Uterus (tissue), 4 donors: Measurements from ENCODE around the gene NDUFS6. TPM values are rescaled to one million over a fixed set of nuclear protein-coding genes. Genes with fewer than 3 reads are reported as not detected.

Experiments used
- DNase-seq, 2 donors: peaks; one replicate each; pipeline ENCODE4 v3.0.0-alpha.2; 2019 to 2020
- H3K27ac ChIP-seq, 2 donors: fragments of 200-600 bp; sonication (generic); 1 replicate in 1 of 2; 2 replicates in 1 of 2; pipeline ENCODE4 v1.5.1; 2016 to 2018
- H3K27me3 ChIP-seq, 2 donors: fragments of 200-600 bp; sonication (generic); one replicate each; pipeline ENCODE4 v1.5.1; 2018 to 2019; ENCODE audit warnings: control low read depth in 1 of 2
- H3K36me3 ChIP-seq, 2 donors: fragments of 200-600 bp; sonication (generic); one replicate each; pipeline ENCODE4 v1.5.1; 2019; ENCODE audit warnings: control low read depth in 1 of 2
- H3K4me1 ChIP-seq, 2 donors: fragments of 200-600 bp; sonication (generic); one replicate each; pipeline ENCODE4 v1.5.1; 2018 to 2019; ENCODE audit warnings: control low read depth in 1 of 2
- H3K4me3 ChIP-seq, 2 donors: fragments of 200-600 bp; sonication (generic); 1 replicate in 1 of 2; 2 replicates in 1 of 2; pipeline ENCODE4 v1.5.1; 2018 to 2019; ENCODE audit warnings: mild to moderate bottlenecking in 1 of 2
- H3K9me3 ChIP-seq, 2 donors: fragments of 200-600 bp; sonication (generic); one replicate each; pipeline ENCODE4 v1.5.1; 2019; ENCODE audit warnings: control low read depth in 1 of 2
- POLR2A ChIP-seq, 2 donors: fragments of 450-650 bp; IDR thresholded peaks; one replicate each; pipeline ENCODE4 v1.6.1; 2016; ENCODE audit warnings: antibody characterized with exemption in 2 of 2, mild to moderate bottlenecking in 1 of 2, moderate library complexity in 1 of 2
- intact Hi-C: fragments of 100-400 bp; cut with DNase I; formaldehyde crosslinking; loops from one replicate; pipeline ENCODE4 v1.15.1; 2023; ENCODE audit warnings: low total_unique reads
- total RNA-seq, 4 donors: library from RNA; depleted of rRNA in 3 of 4; stranded (reverse); fragments of >200 nt in 3 of 4; gene quantifications; one replicate each; pipeline versions ENCODE4 v1.1.0 to v1.2.4, GENCODE V29; 2014 to 2023
- TF ChIP-seq, protein P1 (sequence below), 4 experiments: fragments of 200-600 bp in 2 of 4; fragments of 450-650 bp in 2 of 4; sonication (generic) in 2 of 4; IDR thresholded peaks; one replicate each; pipeline ENCODE4 v1.5.1; 2016 to 2019; ENCODE audit warnings: antibody characterized with exemption in 4 of 4, mild to moderate bottlenecking in 2 of 4, moderate library complexity in 1 of 4
- donor health status: DM: yes; HTN: yes; CAD: no.

Gene NDUFS6
- total RNA-seq, 4 donors from 2014 or later: 8.5 to 17.9 (median 14.6) TPM

DNA sequence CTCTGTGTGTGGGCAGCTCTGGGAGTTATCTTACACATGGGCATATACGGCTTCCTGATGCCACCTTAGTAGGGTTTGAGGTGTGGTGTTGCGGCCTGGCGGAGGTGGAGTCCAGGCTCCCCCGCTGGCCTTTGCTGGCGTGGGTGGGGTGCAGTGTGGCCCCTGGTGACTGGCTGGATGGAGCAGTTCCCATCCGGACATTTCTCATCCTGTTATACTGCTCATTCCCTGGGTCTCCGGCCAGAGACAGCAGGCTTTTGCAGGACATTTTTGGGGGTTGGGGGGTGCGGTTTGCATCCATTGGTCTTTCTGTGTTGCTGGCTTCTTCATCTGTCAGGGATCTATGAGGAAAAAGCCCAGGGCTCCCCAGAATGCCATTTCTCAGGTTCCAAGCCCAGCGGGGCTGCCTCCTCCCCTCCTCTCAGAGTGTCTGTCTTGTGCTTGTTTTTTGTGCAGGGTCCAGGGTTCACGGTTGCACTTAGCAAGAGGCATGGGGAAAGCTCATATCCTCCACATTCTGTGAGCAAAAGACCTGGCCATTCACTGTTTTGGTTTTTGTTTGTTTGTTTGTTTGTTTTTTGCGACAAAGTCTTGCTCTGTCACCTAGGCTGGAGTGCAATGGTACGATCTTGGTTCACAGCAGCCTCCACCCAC is 22.3 kb downstream of the NDUFS6 start:
- DNase-seq: no peak
- no peaks in the 10 kb centered on the region for H3K4me1 ChIP-seq
- H3K4me3 ChIP-seq: no peak overlapping the region
- no peak for TF ChIP-seq POLR2A (IDR thresholded peaks at IDR 0.05)
- TF ChIP-seq, protein P1, sequence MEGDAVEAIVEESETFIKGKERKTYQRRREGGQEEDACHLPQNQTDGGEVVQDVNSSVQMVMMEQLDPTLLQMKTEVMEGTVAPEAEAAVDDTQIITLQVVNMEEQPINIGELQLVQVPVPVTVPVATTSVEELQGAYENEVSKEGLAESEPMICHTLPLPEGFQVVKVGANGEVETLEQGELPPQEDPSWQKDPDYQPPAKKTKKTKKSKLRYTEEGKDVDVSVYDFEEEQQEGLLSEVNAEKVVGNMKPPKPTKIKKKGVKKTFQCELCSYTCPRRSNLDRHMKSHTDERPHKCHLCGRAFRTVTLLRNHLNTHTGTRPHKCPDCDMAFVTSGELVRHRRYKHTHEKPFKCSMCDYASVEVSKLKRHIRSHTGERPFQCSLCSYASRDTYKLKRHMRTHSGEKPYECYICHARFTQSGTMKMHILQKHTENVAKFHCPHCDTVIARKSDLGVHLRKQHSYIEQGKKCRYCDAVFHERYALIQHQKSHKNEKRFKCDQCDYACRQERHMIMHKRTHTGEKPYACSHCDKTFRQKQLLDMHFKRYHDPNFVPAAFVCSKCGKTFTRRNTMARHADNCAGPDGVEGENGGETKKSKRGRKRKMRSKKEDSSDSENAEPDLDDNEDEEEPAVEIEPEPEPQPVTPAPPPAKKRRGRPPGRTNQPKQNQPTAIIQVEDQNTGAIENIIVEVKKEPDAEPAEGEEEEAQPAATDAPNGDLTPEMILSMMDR (IDR thresholded peaks at IDR 0.05): no peak
- no peak overlapping the region for H3K27ac ChIP-seq
- no peaks in the 10 kb centered on the region for H3K9me3 ChIP-seq
- no peaks in the 10 kb centered on the region for H3K27me3 ChIP-seq
- no peaks in the 10 kb centered on the region for H3K36me3 ChIP-seq
- intact Hi-C loops: no loop called here

DNA sequence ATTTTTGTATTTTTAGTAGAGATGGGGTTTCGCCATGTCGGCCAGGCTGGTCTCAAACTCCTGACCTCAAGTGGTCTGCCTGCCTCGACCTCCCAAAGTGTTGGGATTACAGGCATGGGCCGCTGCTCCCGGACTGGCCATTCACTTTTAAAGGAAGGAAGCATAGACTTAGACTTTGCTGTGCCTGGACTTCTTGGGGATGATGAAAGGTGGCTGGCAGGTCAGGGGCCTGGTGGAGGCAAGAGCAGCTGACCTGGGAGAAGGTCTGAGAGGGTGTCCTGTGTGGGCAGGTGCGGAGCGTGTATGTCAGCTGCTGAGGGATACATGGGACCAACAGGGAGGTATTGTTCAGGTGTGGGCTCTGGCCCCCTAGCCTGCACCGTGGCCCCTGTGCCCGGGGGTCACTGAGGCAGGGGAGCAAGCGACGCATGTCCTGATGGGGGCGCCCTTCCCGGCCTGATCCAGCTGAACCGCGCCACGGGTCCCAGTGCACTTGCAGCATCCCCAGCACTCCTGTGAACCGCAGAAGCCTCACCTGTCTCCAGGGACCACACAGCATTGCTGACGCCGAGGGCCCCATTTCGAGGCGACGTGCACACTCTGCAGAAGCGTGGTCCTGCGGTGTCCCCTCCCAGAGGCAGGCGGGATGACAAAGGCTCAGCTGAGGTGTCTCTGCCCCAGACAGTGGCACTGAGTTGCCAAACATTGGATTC is 23.1 kb downstream of the NDUFS6 start:
- H3K27ac ChIP-seq: no peak overlapping the region
- H3K9me3 ChIP-seq: no peaks in the 10 kb centered on the region
- intact Hi-C loops: no loop called here
- H3K4me3 ChIP-seq: no peak overlapping the region
- H3K27me3 ChIP-seq: no peaks in the 10 kb centered on the region
- no peaks in the 10 kb centered on the region for H3K36me3 ChIP-seq
- TF ChIP-seq, protein P1 (IDR thresholded peaks at IDR 0.05): no peak
- TF ChIP-seq POLR2A (IDR thresholded peaks at IDR 0.05): no peak
- H3K4me1 ChIP-seq: no peaks in the 10 kb centered on the region
- DNase-seq: no peak

DNA sequence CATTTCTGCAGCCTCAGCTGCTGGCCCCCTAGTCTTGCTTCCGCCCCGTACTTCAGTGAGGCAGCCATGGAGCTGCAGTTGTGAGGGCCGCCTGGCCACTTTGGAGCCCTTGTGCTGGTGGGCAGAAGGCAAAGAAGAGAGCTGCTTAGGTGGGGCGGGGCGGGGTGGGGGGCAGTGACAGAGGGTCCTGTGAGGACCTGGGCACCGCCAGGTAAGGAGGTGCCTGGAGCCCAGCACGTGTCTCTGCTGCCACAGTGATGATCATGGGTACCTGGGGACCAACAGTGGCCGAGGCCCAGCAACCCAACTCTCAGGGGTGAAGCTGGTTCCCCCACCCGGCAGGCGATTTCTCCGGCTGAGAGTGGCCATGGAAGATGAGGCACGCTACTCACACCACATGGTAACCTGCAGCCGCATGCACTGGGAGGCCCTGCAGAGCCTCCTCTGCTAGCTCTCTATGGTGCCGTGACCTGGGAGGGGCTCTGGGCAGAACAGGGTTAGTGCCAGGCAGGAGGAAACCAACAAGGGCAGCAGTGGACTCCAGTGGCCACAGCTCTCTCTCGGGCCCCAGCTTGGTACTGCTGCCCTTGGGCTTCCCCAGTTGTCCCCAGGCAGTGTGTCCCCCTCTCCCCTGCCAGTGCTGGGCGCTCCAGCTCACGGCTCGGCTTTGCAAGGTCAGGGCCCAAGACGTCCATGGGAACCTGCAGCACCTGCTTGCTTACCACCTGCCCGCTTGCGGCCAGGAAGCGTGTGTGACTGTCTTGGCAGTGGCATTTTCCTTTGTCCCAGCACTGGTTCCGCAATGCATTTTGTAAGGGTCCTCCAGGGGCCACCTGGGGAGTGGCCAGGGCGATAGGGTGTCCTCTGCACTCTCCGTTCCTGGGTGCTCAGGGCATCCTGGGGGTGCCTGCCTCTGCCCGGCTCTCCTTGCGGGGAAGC is 24.0 kb downstream of the NDUFS6 start:
- H3K4me3 ChIP-seq: no peak overlapping the region
- no peaks in the 10 kb centered on the region for H3K9me3 ChIP-seq
- no peak for DNase-seq
- intact Hi-C loops: no loop called here
- H3K4me1 ChIP-seq: no peaks in the 10 kb centered on the region
- H3K27ac ChIP-seq: no peak overlapping the region
- H3K27me3 ChIP-seq: no peaks in the 10 kb centered on the region
- H3K36me3 ChIP-seq: no peaks in the 10 kb centered on the region
- no peak for TF ChIP-seq POLR2A (IDR thresholded peaks at IDR 0.05)
- TF ChIP-seq, protein P1 (IDR thresholded peaks at IDR 0.05): no peak

DNA sequence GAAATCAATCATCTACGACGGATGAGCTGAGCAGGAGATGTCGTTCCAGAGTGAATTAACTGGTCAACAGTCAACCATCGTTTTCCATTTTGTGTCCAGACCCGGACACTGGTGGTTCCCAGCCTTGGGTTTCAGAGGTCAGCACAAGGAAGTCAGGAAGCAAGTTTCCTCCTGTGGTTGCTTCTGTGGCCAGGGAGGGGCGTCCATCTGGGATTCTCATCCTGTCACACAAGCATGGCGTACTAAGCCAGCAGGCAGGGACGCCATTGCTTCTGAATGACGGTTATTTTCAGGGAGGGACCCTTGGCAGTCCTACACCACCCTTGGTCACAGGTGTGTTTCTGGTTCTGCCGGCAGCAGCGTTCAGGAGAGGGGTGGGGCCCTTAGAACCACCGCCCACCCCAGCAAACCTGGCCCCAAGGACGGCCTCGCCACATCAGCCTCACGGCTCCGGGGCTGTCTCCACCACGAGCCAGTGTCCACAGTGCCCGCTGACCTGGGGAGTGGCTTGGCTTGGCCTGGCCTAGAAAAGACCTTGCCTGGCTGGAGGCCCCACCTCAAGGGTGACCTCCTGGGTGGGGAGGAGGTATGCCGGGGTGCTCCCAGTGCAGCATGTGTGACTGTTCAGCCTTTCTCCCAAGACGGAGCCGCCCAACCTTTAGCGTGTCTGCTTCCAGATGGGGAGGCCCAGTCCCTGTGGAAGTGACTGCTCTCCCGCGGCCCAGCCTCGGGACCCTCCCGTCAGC is 25.2 kb downstream of the NDUFS6 start:
- no peaks in the 10 kb centered on the region for H3K27me3 ChIP-seq
- H3K9me3 ChIP-seq: no peaks in the 10 kb centered on the region
- intact Hi-C loops: no loop called here
- no peaks in the 10 kb centered on the region for H3K36me3 ChIP-seq
- H3K4me3 ChIP-seq: no peak overlapping the region
- DNase-seq: no peak
- no peak overlapping the region for H3K27ac ChIP-seq
- H3K4me1 ChIP-seq: no peaks in the 10 kb centered on the region
- TF ChIP-seq, protein P1 (IDR thresholded peaks at IDR 0.05): no peak
- no peak for TF ChIP-seq POLR2A (IDR thresholded peaks at IDR 0.05)
